Activated CD4-positive, alpha-beta T cell treated with anti-CD3 and anti-CD28 coated beads, Interleukin-2, Interleukin-4, amounts not matched to agents 100 ng/mL and 50 ng/mL, durations not matched to agents 16 hours and 8 hours (primary cell): ENCODE data around the gene ANXA2.

Experiments
- DNase-seq: peaks from one replicate; pipeline ENCODE4 v3.0.0-alpha.2; 2020; ENCODE audit warnings: low spot score

The ANXA2 gene

DNA sequence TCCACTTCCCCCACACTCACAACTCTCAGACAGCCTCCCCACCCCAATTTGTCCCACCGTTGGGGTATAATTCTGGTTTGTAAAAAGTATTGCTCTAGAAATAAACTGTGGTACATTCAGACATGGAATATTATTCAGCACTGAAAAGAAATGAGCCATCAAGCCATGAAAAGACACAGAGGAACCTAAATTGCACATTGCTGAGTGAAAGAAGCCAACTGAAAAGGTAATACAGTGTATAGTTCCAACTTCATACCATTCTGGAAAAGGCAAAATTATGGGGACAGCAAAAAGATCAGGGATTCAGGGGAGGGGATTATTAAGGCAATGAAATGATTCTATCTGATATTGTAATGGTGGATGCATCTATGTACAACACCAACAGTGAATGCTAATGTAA lies 10.5 kb downstream of the ANXA2 start:
- DNase-seq, result no peak

DNA sequence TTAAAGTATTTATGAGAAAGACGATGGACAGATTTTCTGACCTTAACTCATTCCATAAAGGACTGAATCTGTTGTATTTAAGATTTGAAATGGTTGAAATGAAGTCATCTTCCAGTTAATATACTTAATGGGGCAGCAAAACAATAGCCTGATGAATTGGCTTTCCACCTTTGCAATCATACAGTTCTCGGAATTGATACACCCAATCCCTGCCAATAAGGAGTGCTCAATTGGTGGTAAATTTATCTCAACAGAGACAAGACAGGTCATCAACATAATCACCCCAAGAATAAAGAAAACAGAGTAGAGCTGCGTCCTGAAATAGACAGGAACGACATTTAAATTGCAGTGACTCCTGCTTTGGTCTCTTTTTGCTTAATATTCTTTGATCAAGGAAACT lies 11.2 kb downstream of the ANXA2 start:
- DNase-seq, result no peak

- DNase-seq, result no peak
Measured at GRCh38 chr15:60385620-60386552, 11.9 kb downstream of the ANXA2 start.

- no peak for DNase-seq
Measured at GRCh38 chr15:60384526-60385126, 13.2 kb downstream of the ANXA2 start.

DNA sequence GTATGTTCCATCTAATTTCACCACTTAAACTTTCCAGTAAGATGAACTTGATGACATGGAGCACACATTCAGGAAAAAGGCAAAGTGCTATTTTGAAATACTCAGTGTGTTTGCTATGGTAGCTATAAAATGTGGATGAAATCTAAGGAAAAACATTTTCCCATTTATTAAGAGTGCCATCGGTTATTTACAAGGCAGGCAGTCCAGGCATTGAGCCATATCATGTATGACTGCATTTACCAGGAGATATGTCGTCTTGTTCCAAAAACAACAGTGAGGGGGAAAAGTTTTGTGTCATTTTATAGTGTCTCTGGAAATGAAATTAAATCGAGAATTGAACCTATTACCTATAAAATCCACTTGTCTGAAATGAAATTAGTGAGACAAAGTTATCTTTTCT lies 13.7 kb downstream of the ANXA2 start:
- DNase-seq, result no peak

- DNase-seq, result no peak
Measured at GRCh38 chr15:60382773-60383674, 14.8 kb downstream of the ANXA2 start.

DNA sequence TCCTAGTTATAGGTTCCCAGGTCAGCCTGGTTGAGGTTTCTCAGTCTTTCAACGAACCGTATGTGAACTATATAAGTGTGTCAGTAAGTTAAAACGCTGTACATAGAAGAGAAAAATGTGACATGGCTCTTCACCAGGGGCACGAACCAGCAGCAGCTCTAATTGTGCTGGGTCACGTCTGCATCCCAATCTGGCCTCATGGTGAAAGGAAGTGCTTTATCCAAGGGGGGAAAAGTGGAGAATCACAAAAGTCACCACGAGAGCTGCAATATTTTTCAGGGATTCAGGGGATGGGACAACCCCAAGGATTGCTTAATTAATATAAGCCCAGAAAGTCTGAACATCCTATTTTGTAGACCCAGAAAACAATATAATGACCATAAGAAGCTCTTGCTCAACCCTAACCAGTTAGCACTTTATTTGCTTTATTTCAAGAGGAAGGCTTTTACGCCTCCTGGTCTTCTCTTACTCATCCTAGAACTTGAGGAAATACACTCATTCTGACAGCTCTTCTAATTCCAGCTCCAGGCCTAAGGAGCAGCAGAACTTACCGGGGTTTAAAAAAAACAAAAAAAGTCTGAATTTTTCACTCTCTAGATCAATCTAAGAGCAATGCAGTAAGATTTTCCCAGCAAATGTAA lies 16.5 kb downstream of the ANXA2 start:
- no peak for DNase-seq

DNA sequence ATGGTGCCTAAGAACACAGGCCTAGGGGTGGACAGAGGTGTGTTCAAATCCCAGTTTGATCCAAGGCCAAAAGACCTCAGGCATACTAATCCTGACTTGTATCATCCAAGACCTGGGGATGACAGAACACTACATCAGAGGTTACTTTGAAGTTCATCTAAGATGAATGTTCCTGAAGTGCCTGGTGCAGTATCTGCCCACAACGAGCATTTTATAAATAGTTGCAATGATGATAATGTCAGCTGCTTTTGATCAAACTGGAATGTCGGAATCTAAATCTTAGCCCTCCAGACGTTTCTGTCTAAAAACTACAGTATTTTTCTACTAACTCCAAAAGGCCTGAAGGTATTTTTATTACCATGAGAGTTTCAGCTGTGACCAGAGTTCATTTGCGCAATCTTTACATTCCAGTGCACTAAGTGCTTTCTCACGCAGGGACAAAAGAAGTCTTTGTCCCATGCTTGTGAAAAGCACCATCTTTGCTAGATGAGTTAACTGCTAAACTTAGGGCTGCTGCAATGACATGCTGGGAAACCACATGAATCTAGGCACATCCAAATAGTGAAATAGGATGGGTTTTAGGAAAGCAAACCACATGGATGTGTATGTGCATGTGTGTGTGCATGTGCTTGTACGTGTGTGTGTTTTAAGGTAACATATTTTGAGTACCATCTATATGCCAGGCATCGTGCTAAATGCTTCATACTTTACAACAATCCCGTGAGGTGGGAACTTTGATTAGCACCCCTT lies 18.1 kb downstream of the ANXA2 start:
- no peak for DNase-seq

DNA sequence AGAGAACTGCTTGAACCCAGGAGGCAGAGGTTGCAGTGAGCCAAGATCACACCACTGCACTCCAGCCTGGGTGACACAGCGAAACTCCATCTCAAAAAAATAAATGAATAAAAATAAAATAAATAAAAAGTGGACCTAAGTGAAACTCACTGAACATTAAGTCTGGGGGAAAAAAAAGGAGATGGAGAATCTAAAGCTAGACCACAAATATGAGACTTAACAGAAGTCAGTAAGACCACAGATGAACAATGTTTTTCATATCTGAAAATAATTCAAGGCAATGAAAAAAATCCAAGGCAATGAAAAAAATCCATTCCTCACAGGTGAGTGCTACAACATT lies 18.6 kb downstream of the ANXA2 start:
- no peak for DNase-seq

DNA sequence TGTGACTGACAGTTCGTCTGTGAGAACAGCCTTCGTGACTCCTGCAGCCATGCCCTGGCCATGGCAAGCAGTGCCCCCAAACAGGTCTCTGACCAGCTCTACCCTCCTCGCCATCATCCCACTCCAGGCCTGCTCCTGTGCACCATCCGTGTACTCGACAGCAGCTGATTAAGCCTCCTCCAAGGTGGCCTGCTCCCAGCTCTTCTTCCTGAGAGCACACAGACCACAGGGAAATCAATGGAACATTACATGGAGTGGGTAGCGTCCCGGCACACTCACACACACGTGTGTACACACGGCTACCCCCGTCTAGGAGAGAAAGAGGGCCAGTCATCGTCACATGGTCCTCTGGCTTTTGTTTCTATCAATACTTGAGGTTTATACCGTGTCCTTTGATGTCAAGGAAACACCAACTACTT lies 21.1 kb downstream of the ANXA2 start:
- DNase-seq, result no peak

DNA sequence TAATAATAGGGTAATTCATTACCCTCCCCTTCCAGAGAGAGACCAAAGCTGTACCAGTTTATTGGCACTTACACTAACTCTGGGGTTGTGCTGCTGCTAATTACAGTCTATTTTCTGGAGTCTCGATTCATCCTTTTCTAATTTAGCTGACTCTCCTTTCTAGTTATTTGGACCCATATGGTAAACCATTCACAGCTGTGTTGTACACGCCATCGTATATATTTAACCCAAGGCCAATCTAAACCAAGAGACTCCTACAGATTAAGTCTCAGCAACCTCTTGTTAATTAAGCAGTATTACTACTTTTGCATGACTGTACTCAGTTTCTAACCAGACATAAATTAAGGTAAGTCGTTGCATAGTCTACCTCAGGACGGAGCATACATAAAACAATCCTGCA lies 22.5 kb downstream of the ANXA2 start:
- DNase-seq, result no peak

GRCh38 chr15:60374628-60375081 lies 23.1 kb downstream of the ANXA2 start:
- no peak for DNase-seq

DNA sequence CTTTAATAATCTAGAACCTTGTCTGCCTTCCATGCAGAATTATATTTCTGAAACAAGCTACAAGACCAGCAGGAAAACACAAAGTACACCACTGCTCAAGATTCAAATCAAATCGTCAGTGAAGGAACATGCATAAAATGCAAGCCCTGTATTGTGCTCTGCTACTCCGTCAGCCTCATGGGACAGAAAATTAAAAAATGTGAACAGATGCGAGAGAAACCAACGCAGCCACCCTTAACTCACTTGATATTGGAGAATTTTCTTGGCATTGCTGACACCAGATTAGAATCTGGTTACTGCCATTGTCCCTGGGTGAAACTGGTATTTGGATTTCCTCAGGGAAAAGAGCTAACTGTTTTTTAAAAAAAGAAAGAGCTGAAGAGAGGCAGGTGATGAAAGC lies 23.6 kb downstream of the ANXA2 start:
- no peak for DNase-seq

DNA sequence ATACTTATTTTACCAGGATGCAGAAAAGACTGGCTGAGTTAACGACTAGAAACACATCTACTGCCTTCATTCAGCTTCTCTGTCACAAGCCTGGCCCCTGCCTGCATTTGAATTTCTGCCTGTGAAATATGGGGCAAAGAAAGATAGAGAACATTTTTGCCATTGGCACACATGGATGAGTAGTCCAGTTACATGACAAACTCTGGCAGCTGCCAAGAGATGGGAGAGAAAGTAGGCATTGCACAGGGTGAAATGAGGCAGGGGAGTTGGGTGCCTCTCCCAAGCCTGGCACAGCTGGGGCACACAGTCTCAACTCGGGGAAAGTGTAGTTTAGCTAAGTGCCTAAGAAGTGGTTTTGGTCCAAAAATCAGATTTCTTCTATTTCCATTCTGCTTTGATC lies 24.0 kb downstream of the ANXA2 start:
- no peak for DNase-seq

DNA sequence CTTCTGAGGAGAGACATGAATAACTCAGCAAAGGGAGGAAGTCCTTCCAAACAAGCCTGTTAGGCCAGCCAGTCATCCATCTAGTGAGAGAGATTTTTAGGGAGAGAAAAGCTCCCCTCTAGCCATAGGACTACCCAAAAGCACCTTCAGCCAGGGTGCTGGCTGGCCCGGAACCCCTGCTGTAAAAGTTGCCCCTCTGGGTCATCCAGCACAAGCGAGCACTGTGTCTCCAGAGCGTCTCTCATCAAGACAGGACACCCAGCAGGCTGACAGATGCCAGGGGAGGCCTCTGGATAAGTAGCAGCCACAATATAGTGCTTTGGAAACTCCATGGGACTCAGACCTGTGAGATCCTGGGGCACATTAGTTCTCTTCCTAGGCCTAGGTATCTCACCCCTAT lies 24.5 kb downstream of the ANXA2 start:
- DNase-seq, result no peak

- DNase-seq, result no peak
Measured at GRCh38 chr15:60372756-60373155, 25.0 kb downstream of the ANXA2 start.

DNA sequence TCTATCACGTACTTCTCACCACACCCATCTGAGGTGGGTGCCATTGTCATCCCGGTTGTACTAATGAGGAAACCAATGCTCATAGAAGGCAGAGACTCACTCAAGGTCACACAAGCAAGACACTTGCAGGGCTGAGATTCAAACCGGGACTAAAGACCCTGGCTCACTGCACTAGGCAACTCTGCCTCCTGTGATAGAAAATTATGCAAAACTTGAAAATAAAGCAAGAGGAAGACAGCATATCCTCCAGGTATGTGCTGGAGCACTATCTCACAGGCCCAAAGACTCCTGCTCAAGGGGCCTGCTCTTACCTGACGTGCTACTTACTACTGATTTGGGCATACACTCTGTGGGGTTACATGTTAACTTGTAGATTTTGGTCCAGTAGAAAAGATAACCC lies 25.6 kb downstream of the ANXA2 start:
- no peak for DNase-seq

GRCh38 chr15:60371175-60372051 lies 26.4 kb downstream of the ANXA2 start:
- peak; percentile 15 for DNase-seq

DNA sequence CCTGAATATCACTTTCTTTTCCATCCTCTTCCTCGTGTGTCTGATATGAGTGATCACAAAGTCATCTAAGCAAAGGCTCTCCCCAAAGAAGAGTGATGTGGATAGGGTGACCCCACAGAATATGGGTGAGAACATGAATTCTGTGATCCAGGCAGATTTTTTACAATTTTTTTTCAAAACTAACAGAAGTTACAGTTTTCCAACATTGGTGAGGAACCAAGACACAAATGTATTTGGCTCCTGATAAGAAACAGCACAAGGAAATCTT lies 27.0 kb downstream of the ANXA2 start:
- DNase-seq, result no peak

DNA sequence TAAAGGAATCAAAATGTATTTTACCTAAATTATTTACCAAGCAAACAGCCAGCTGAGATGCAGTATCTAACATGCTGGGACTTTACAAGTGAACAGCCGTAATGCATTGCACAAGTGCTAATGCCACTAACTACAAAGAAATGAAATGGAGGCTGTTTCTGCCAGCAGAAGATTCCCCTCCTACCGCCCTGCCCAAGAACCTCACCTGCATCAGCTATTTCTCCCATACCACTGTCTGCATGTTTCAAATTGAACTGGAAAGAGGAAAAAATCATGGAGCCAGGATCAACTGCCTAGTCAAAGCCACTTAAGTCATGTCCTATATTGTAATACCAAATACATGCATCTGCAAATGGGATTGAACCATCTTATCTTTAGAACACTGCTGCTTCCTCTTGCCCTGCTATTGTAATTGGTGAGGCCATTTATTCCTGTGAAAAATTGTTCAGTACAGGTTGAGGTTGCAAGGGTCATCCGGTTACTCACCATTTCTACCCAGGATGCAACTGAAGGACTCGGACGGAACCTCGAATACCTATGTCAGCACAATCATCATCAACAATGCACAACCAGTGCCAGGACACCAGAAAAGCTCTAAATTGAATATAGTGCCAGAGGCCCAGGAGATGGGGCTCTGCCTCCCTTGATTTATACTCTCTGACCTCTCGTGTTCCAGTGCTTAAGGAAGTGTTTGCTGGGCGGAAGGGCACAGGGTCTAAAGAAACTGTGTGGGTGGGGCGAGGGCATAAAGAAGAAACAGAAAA lies 27.5 kb downstream of the ANXA2 start:
- no peak for DNase-seq
